ENCODE measurements around the gene SNAPC4. TPM values are rescaled to one million over a fixed set of nuclear protein-coding genes. Genes with fewer than 3 reads are reported as not detected.
A peak's percentile ranks its signal among the peaks of the same experiment; 100 is the strongest.

SNAPC4 gene
- total and polyA plus RNA-seq, 3 donors from 2014 or later = 21.2 to 35.9 (median 29.5) TPM

DNA sequence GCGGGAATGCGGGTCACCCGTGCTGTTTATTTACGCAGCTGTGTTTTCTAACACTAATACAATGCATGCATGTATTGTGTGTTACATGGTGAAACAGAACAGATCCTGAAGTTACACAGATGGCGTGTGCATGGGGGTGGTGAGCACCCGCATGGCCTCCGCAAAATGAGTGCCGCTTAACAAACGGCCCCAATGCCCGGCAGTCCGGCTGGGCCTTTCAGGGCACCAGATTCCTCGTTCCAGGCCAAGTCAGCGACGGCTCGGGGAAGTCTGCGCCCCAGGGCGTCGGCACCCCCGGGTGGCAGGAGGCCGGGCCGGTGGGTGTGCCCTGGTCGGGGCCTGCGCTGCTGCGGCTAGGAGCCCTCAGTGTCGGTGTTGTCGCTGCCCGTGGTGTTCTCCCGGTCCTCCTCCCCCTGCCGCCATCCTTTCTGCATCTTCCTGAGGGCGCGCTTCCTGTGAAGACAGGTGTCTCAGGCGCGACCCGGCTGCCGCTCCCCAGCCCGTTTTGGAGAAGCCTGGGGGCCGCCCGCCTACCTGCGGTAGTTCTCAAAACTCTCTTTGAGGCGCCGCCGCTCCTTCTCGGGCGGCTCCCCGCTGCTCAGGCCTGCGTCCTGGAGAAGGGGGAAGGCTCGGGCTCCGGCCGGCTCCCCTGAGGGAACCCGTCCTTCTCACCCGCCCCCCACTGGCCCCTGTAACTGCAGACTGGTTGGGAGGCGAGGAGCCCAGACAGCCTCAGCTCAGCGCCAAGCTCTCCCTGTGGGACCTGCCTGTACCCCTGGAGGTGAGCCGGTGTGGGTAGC, 35.8 kb downstream of the SNAPC4 start:
- no peaks in the 10 kb centered on the region for H3K27me3 ChIP-seq
- no peak for DNase-seq
- H3K4me1 ChIP-seq = peaks cover 7% of the 10 kb centered on the region
- peak overlapping the region; percentile 8 to 96 for H3K4me3 ChIP-seq
- 44 to 45% methylated on average over 13 to 54 of the region's 54 CpGs for WGBS, 2 donors
- no peaks in the 10 kb centered on the region for H3K9me3 ChIP-seq
- intact Hi-C loops (cut with DNase I; ENCODE audit: low total_unique reads) = no loop called here
- H3K36me3 ChIP-seq (ENCODE audit: low read depth, missing control alignments) = no peaks in the 10 kb centered on the region
- no peak for TF ChIP-seq POLR2A (IDR thresholded peaks at IDR 0.05)
- TF ChIP-seq, protein P1, sequence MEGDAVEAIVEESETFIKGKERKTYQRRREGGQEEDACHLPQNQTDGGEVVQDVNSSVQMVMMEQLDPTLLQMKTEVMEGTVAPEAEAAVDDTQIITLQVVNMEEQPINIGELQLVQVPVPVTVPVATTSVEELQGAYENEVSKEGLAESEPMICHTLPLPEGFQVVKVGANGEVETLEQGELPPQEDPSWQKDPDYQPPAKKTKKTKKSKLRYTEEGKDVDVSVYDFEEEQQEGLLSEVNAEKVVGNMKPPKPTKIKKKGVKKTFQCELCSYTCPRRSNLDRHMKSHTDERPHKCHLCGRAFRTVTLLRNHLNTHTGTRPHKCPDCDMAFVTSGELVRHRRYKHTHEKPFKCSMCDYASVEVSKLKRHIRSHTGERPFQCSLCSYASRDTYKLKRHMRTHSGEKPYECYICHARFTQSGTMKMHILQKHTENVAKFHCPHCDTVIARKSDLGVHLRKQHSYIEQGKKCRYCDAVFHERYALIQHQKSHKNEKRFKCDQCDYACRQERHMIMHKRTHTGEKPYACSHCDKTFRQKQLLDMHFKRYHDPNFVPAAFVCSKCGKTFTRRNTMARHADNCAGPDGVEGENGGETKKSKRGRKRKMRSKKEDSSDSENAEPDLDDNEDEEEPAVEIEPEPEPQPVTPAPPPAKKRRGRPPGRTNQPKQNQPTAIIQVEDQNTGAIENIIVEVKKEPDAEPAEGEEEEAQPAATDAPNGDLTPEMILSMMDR (IDR thresholded peaks at IDR 0.05) = no peak
- peak overlapping the region in 1 of 2 donors; percentile 94 for H3K27ac ChIP-seq

- peak; percentile 97 for DNase-seq
- Histone ChIP-seq H3K36me3 (ENCODE audit: low read depth, missing control alignments) (no peaks in the 10 kb centered on the region), H3K4me3 (peak within 1 kb of the TSS; percentile 71 to 96), H3K27ac (peak within 1 kb of the TSS; percentile 70 to 94), H3K9me3 (no peaks in the 10 kb centered on the region), H3K27me3 (no peaks in the 10 kb centered on the region), H3K4me1 (peaks cover 7% of the 10 kb centered on the region)
- intact Hi-C loops (cut with DNase I; ENCODE audit: low total_unique reads) = no loop called here
- no peak for TF ChIP-seq POLR2A (IDR thresholded peaks at IDR 0.05)
- TF ChIP-seq, protein P1 (IDR thresholded peaks at IDR 0.05) = peak; percentile 99
- WGBS, 2 donors = 1 to 3% methylated on average over 11 to 94 of the region's 97 CpGs
Observed at GRCh38 chr9:136363106-136363948, 36.6 kb downstream of the SNAPC4 start, which contains the start of gene DNLZ. DNLZ (minus strand) TSS chr9:136363744; CDS start chr9:136363714, 30 bp downstream.

- intact Hi-C loops (cut with DNase I; ENCODE audit: low total_unique reads) = no loop called here
- Histone ChIP-seq H3K4me1 (peaks cover 7% of the 10 kb centered on the region), H3K9me3 (no peaks in the 10 kb centered on the region), H3K27ac (peak overlapping the region in 1 of 2 donors; percentile 94), H3K27me3 (no peaks in the 10 kb centered on the region), H3K4me3 (peak overlapping the region in 1 of 2 donors; percentile 71), H3K36me3 (ENCODE audit: low read depth, missing control alignments) (no peaks in the 10 kb centered on the region)
- WGBS, 2 donors = 92% methylated on average over 6 of the region's 6 CpGs
- TF ChIP-seq, protein P1 (IDR thresholded peaks at IDR 0.05) = no peak
- no peak for TF ChIP-seq POLR2A (IDR thresholded peaks at IDR 0.05)
- DNase-seq = no peak
Observed at GRCh38 chr9:136362450-136362784, 37.6 kb downstream of the SNAPC4 start.

DNA sequence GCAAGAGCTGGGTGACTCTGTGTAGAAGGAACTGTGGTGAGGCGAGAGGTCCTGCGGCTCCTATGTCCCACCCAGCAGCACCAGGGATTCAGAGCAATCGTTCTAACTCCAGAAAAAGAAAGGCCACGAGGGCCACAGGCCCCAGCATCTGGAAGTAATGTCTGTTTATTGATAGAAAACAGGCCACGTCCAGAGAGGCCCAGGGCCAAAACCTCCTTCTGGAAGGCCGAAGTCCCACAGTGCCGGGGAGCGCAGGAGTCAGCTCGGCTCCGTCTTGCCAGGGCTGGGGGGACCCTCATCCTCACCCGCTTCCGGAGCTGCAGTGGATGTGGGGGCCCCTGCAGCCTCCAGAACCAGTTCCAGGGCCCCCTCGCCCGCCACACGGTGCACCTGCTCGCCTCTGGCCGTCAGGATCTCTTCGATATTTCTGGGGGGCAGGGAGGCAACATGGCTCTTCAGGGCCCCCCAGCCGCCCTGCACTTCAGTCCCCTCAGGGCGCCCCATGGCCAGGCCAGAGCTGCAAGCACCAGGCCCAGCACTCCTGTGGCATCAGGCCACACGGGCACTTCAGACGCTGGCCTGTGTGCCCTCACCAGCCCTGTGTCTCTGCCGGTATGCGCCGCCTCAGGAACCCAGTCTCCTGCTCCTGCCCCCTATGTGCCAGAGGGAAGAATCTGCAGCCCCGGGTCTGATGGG, 38.1 kb downstream of the SNAPC4 start:
- DNase-seq = no peak
- Histone ChIP-seq H3K27ac (peak overlapping the region in 1 of 2 donors; percentile 19), H3K4me1 (peaks cover 7% of the 10 kb centered on the region), H3K9me3 (no peaks in the 10 kb centered on the region), H3K36me3 (ENCODE audit: low read depth, missing control alignments) (no peaks in the 10 kb centered on the region), H3K27me3 (no peaks in the 10 kb centered on the region), H3K4me3 (no peak overlapping the region)
- TF ChIP-seq POLR2A (IDR thresholded peaks at IDR 0.05) = no peak
- TF ChIP-seq, protein P1 (IDR thresholded peaks at IDR 0.05) = no peak
- intact Hi-C loops (cut with DNase I; ENCODE audit: low total_unique reads) = no loop called here
- 75 to 83% methylated on average over 19 to 26 of the region's 26 CpGs for WGBS, 2 donors

Data from testis (tissue), 3 donors.